ENCODE measurements around the gene PLLP. TPM values are rescaled to one million over a fixed set of nuclear protein-coding genes. Genes with fewer than 3 reads are reported as not detected.

The PLLP gene
- total RNA-seq, 1 experiment from 2014 or later = 0.72 TPM

DNA sequence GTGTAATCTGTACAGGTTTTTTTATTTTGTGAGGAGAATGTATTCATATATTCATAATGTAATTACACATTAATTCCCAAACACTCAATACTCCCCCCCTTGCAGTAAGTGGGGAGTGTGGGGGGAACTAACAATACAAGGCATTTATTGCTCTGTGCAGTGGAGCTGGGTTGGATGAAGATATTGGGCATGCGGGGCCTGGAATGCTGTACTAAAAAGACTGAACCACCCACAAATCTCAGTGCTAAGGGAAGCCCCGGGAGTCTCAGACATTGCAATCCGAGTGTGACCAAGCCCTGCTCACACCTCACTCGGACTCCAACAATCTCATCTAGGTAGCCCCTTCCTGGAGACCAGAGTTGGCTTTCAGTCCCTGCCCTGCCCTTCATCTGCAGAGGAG is 6.0 kb downstream of the PLLP start:
- Histone ChIP-seq H3K27me3 (ENCODE audit: control insufficient read depth, insufficient read depth, low read length) (no peaks in the 10 kb centered on the region), H3K4me3 (ENCODE audit: low read depth in 2 of 2, low read length in 2 of 2) (no peak overlapping the region), H3K4me1 (ENCODE audit: control insufficient read depth, insufficient read depth, low read length) (no peaks in the 10 kb centered on the region), H3K27ac (ENCODE audit: low read length) (no peak overlapping the region), H3K36me3 (ENCODE audit: control insufficient read depth, insufficient read depth, low read length) (no peaks in the 10 kb centered on the region), H3K9me3 (ENCODE audit: control insufficient read depth, insufficient read depth, low read depth, low read length) (no peaks in the 10 kb centered on the region)
- ChIA-PET POLR2A (no interaction called here), CTCF (no interaction called here)
- no peak for DNase-seq (ENCODE audit: low read depth, low spot score)
- intact Hi-C loops (cut with micrococcal nuclease; ENCODE audit: unreplicated experiment) (no loop called here), in situ Hi-C loops (cut with HindIII; ENCODE audit: low pct_unique_long_range_greater_than_20kb, low sequenced_read_pairs) (no loop called here)
- TF ChIP-seq SIN3A (IDR thresholded peaks at IDR 0.05; ENCODE audit: borderline replicate concordance, insufficient read depth, low read depth, low read length) = no peak
- no peak for TF ChIP-seq POLR2AphosphoS5 (IDR thresholded peaks at IDR 0.05; ENCODE audit: low read depth, low read length)
- TF ChIP-seq, protein P1, sequence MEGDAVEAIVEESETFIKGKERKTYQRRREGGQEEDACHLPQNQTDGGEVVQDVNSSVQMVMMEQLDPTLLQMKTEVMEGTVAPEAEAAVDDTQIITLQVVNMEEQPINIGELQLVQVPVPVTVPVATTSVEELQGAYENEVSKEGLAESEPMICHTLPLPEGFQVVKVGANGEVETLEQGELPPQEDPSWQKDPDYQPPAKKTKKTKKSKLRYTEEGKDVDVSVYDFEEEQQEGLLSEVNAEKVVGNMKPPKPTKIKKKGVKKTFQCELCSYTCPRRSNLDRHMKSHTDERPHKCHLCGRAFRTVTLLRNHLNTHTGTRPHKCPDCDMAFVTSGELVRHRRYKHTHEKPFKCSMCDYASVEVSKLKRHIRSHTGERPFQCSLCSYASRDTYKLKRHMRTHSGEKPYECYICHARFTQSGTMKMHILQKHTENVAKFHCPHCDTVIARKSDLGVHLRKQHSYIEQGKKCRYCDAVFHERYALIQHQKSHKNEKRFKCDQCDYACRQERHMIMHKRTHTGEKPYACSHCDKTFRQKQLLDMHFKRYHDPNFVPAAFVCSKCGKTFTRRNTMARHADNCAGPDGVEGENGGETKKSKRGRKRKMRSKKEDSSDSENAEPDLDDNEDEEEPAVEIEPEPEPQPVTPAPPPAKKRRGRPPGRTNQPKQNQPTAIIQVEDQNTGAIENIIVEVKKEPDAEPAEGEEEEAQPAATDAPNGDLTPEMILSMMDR (IDR thresholded peaks at IDR 0.05) = no peak
- no peak for TF ChIP-seq TCF7L2 (IDR thresholded peaks at IDR 0.05; ENCODE audit: low read depth, low read length)
- TF ChIP-seq, protein P2, sequence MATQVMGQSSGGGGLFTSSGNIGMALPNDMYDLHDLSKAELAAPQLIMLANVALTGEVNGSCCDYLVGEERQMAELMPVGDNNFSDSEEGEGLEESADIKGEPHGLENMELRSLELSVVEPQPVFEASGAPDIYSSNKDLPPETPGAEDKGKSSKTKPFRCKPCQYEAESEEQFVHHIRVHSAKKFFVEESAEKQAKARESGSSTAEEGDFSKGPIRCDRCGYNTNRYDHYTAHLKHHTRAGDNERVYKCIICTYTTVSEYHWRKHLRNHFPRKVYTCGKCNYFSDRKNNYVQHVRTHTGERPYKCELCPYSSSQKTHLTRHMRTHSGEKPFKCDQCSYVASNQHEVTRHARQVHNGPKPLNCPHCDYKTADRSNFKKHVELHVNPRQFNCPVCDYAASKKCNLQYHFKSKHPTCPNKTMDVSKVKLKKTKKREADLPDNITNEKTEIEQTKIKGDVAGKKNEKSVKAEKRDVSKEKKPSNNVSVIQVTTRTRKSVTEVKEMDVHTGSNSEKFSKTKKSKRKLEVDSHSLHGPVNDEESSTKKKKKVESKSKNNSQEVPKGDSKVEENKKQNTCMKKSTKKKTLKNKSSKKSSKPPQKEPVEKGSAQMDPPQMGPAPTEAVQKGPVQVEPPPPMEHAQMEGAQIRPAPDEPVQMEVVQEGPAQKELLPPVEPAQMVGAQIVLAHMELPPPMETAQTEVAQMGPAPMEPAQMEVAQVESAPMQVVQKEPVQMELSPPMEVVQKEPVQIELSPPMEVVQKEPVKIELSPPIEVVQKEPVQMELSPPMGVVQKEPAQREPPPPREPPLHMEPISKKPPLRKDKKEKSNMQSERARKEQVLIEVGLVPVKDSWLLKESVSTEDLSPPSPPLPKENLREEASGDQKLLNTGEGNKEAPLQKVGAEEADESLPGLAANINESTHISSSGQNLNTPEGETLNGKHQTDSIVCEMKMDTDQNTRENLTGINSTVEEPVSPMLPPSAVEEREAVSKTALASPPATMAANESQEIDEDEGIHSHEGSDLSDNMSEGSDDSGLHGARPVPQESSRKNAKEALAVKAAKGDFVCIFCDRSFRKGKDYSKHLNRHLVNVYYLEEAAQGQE (IDR thresholded peaks at IDR 0.05; ENCODE audit: insufficient read depth in 1 of 2, low read depth in 2 of 2, low read length in 1 of 2) = no peak
- no TSS peak for BruUV-seq (replicated peaks)
- no peak for ATAC-seq

DNA sequence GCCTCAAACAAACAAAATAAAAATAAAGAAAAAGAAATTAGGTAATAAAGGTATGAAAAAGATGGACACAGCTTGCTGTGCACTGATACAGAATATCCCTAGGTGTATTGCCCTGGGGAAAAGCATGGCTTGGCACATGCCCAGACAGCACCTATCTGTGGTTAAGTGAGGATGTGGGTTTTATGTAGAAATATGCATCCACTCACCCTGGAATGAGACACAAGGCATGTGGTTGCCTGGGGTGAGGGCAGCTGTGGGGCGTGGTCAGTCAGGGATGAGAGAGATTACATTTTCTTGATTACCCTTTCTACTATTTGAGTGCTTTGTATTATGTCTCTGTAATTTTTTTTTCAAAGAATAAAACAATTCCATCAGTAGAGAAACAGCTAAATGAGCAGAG is 6.9 kb downstream of the PLLP start:
- in situ Hi-C loops (cut with HindIII; ENCODE audit: low pct_unique_long_range_greater_than_20kb, low sequenced_read_pairs) = no loop called here
- ATAC-seq (no peak; the same call in 1 of the 2 replicates), DNase-seq (ENCODE audit: low read depth, low spot score) (peak; percentile 68)
- Histone ChIP-seq H3K27ac (ENCODE audit: low read length) (no peak overlapping the region), H3K4me3 (ENCODE audit: low read depth in 2 of 2, low read length in 2 of 2) (no peak overlapping the region), H3K27me3 (ENCODE audit: control insufficient read depth, insufficient read depth, low read length) (no peaks in the 10 kb centered on the region), H3K36me3 (ENCODE audit: control insufficient read depth, insufficient read depth, low read length) (no peaks in the 10 kb centered on the region), H3K9me3 (ENCODE audit: control insufficient read depth, insufficient read depth, low read depth, low read length) (no peaks in the 10 kb centered on the region), H3K4me1 (ENCODE audit: control insufficient read depth, insufficient read depth, low read length) (no peaks in the 10 kb centered on the region)
- POLR2A ChIA-PET = no interaction called here
- CTCF ChIA-PET = no interaction called here
- no TSS peak for BruUV-seq (replicated peaks)
- intact Hi-C loops (cut with micrococcal nuclease; ENCODE audit: unreplicated experiment) = no loop called here
- TF ChIP-seq TCF7L2 (IDR thresholded peaks at IDR 0.05; ENCODE audit: low read depth, low read length) = no peak
- no peak for TF ChIP-seq SIN3A (IDR thresholded peaks at IDR 0.05; ENCODE audit: borderline replicate concordance, insufficient read depth, low read depth, low read length)
- TF ChIP-seq, protein P2 (IDR thresholded peaks at IDR 0.05; ENCODE audit: insufficient read depth in 1 of 2, low read depth in 2 of 2, low read length in 1 of 2) = no peak
- TF ChIP-seq, protein P1 (IDR thresholded peaks at IDR 0.05) = no peak
- TF ChIP-seq POLR2AphosphoS5 (IDR thresholded peaks at IDR 0.05; ENCODE audit: low read depth, low read length) = no peak
